HUDEP-2 (cell line): ENCODE measurements around the gene NABP1.

Experiments
- DNase-seq, 76 experiments: peaks; one replicate each; lab custom pipeline; 2025; ENCODE audit not compliant: unreplicated experiment in 76 of 76; lab: John Stamatoyannopoulos, UW

NABP1 gene

DNA sequence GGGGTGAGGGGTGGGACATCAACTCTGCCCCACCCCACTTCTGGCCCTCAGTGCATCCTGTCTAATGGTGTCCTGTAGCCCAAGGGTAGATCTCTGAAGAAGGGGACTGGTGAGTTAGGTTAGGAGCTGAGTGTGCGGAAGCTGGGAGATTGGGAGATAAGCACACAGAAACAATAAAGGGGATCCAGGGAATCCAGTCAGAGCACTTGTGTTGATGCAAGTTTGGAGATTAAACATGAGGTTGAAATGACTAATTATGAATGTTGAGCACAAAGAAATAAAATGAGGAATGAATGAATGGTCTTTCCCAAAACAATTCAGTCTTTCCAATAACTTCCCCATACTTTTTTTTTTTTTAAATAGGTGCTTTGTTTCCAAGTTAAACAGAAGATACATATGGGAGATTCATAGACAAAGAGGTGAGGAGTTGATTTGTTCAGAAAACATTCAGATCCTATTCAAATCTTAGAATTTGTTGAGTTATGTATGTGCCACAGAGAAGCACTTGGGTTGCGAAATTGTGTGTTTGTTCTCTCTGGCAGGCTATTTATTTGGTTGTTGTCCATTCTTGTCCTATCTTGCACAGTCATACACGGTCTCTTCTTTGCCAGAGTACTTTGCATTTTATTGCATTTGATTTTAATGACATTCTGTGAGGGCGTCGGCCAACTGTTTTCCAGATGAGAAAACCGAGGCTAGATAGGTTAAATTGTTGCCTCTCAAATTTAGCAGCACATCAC is 31.6 kb upstream of the NABP1 start:
- DNase-seq: peak in 3 of 76 experiments; percentile 1 to 25 (median 18)

DNA sequence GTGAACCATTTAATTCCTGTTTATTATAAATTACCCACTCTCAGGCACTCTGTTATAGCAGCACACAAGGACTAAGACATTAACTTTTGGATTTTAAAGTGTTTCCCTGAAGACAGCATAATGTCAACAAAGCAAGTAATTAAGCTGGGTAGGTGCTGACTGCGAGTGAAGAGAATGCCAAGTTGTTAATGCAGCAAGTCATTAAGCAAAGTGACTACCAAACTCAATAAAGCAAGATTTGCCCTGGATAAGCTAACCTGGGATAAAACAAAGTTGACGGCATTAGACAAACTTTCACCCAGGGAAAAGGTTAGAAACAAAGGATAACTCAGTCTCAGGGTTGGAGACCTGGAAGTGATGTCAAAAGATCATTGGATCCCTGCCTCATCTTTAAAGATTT is 28.4 kb upstream of the NABP1 start:
- no peak for DNase-seq

DNA sequence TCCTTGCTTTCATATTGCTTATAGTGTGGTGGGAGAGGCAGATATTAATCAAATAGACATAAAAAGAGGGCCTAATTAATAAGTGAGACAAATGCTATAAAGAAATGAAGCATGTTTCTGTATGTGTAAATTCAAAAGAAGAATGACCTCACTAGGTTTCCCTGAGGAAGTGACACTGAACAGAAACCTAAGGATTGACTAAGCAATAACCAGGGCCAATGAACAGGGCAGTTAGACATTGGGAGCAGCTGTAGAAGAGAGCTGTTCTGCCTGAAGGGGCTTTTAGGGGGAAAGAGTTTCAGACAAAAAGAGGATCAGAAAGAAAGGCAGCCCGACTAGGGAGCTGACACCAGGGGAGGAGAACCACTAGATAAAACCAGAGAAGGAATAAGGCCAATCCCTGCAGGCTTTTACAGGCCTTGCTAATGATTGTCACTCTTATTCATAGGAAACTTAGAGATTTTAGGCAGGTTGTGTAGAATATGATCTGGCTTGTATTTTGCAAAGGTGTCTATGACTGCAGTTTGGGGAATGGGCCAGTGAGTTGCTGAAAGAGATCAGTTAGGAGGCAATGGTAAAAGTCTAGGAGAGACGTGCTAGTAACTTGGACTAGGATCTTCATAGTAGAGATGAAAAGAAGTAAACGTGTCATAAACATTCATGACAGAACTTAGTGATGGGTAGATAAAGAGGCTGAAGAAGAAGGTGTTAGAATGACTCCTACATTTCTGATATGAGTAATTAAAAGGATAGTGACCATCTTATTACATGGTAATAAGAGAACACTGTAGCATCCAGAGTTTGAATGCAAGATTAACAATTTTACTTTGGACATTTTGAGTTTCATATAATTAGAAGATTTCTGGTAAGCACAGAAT is 26.8 kb upstream of the NABP1 start:
- no peak for DNase-seq

DNA sequence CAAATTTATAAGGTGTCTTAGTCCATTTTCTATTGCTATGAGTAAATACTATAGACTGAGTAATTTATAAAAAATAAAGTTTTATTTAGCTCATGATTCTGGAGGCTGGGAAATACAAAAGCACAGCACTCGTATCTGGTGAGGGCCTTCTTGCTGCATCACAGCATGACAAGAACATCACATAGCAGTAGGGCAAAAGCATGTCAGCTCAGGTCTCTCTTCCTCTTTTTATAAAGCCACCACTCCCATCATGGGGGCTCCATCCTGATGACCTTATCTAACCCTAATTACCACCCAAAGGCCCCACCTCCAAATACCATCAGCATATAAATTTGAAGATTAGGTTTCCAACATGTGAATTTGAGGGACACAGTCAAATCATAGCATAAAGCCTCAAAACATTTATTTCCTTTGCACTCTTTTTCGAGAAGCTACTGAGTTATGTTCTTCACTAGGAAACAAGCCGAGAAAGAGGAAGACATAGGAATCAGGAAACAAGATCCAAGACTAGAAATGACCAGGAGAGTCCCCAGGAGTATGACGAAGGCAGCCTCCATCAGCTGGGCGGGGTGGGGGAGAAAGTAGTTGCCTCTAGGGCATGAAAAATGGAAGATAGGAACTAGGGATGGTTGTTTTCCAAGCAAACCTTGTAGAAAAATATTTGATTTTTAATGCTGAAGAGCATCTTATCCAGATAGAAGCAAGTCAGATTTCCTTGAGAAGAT is 24.1 kb upstream of the NABP1 start:
- DNase-seq: no peak

DNA sequence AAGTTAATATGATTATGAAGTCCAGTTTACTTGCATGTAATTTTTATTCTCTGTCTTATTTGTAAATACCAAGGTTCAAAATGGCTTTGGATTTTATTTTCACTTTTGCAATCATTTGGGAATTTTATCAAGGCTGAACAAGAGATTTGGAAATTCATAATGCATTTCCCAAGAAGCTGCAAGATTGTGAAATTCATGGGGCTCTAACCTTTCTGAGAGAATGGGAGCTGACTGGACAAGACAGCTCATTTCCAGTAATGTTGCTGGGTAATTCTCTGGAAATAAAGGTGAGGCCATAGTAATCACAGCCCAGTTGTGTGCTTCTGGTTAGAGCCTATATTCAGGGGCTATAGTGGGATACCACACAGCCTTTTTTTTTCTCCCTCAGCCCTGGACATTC is 21.5 kb upstream of the NABP1 start:
- DNase-seq: no peak

DNA sequence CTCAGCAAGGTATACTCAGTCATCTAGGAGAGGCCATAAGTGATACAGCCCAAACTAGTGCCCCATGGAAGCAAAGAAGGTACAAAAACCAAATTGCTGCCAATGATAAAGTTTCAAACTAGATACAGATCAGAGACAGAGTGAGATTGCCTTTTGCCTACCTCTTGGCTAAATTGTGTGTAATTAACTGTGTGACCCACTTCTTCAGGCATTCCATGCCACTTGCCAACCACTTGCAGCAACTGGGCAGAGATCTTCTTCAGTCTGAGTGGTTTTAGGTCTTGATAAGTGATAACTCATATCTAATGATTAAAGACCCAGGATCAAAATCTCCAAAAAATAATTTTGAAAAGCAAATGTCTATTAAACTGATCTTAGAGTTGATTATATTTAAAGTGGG is 21.1 kb upstream of the NABP1 start:
- no peak for DNase-seq

DNA sequence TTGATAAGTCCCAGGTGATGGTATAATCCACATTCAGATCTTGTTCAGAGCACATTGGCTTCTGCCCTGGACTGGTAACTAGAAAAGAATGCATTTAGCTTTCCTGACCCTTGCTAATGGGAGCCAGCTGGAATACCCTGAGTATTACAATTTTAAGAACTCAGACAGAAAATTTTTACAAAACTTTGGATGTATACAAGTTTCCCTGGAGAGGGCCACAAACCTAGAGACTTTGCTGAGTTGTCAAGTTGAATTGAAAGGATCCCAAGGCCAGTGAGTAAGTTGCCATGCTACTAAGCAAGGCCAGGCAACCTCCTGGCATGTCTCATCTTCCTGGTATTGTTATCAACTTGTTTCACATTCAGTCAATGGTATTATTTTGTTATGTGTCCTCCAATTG is 20.0 kb upstream of the NABP1 start:
- no peak for DNase-seq

DNA sequence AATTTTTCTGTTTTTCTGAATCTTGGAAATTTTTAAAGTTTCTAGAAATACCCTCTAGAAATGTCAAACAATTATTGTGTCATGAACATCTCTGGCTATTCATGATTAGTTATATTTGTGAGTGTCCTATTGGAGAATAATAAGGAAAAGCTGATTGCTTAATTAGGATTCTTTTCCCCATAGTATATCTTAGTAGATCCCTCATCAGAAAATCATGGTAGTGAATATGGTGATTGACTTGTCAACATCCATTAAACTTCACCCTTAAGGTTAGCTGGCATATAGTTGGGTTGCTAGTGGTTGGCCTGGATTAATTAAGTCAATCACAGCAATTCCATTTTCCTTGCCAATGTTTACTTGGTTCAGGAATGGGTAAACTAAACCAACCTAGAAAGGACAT is 18.7 kb upstream of the NABP1 start:
- no peak for DNase-seq

DNA sequence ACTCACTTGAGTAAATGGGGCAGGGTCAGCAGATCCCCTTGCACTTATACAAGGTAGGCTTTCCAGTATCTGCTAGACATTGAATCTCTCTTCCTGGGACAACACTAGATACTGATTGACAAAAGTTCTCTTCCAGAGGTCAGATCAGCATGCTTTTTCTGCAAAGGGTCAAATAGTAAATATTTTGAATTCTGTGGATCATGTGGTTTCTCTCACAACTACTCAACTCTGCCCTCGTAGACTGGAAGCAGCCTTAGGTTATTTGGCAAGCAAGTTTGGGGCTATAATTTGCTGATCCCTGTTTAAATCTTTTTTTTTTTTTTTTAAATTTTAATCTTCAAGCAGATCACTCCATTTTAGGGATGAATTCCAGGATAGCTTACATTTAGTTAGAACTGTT is 17.4 kb upstream of the NABP1 start:
- no peak for DNase-seq

DNA sequence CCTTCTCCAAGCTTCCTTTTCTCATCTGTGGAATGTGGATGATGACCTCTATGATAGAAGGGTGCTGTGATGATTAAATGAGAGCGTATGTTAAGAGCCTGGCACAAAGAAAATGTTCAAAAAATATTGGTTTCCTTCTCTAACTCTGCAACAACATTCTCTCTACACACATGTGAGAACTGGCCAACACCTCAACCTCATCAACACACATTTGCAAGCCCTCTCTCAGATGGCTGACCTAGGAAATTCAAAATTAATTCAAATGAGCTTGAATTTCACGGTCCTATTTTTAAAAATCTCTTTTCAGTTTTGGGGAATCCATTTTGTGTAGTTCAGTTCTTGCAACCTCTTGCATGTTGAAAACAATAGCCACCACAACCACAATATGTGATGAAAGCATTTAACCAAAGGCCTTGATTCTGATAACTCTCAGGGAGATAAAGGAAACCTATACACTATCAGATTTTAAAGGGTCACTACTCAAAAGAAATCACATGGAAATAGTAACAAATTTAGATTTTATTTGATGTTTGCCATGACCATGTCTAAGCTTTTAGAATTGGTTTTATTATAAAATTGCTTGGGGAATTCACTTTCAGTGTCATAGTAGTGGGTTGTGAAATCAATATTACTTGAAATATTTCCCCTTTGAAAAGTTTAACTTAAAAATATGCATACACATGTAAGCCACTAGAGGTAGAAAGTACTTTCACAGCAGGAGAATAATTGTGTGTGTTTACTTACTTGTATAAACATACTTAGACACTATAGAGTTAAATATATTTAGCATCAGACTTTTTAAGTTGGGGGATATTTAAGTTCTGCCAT is 16.6 kb upstream of the NABP1 start:
- no peak for DNase-seq

DNA sequence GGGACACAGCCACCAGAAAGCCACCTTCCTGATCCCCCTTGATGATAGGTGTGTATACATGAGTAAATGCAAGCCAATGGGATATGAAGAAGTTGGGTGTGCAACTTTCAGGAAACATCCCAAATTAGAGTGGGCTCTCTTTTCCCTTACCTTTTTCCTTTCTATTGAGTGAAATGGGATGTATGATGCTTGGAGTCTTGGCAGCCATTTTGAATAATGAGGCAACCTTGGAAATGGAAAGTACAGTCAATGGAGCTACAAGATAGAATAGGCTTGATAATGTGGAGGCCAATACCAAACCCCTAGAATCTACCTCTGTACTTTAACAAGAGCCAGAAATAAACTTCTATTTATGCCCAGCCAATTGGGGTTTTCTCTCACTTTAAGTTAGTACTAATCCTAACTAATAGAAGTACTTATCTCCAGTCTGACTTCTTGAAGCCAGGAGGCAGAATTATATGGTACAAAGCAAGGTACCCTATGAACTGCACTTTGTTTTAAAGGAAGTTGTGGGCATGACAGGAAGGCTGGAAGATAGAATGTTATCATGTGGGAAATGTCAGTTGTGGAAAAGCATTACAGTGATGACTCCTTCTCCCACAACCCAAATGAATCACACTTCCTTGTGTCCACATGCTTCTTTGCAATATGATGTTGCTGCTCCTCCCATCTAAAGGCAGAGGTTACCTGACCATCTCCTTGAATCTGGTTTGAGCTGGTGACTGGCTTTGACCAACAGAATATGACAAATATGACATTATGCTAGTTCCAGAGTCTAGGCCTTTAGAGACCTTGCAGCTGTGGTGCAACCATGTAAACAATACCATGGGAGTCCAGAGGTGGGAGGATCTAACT is 12.9 kb upstream of the NABP1 start:
- no peak for DNase-seq

DNA sequence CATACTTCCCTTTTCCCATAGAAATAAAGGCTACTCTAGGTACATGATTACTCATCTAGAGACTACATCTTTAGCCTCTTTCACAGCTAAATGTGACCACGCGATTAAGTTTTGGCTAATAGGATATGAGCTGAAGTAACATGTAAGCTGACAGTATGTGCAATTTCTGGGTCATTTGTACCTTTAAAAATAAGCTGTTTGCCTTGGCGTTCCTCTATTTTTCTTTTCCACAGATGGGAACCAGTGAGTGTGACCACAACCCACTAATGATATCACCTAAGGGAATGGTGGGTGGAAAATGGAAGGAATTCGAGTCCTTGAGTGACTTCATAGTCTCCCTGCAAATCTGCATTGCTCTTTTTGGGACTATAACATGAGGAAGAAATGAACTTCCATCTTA is 11.7 kb upstream of the NABP1 start:
- DNase-seq: no peak

DNA sequence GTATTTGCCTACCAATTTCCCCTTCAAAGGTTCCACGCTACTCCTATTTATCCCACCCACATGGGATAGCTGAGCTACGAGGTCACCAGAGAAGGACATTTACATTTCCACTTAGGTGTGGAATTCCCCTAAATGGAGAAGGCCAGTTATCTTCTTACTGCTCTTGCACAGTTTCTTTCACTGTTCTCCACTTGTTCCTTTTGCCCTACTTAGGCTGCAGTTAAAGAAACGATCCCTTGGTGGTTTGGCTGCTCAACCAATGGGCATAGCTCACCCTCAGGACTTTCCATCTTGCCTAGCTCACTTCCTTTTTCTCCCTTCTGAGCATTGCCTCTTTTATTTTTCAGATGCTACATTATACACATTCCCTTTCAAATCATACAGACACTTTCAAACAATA is 11.2 kb upstream of the NABP1 start:
- no peak for DNase-seq

DNA sequence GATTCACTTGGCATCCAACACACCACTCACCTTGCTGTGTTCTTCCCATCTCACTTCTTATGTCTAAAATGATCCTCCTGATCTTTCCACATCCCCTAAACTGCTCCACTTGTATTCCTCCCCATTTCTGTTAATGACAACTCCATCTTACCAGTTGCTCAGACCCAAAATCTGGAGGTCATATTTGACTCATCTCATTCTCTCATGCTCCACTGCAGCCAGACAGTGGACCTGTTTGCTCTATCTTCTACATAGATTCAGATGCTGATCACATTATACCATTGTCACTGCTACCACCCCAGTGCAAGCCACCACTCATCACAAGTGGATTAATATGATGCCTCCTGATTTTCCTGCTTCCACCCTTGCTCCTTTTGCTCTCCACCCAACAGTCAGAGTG is 7.9 kb upstream of the NABP1 start:
- DNase-seq: no peak

DNA sequence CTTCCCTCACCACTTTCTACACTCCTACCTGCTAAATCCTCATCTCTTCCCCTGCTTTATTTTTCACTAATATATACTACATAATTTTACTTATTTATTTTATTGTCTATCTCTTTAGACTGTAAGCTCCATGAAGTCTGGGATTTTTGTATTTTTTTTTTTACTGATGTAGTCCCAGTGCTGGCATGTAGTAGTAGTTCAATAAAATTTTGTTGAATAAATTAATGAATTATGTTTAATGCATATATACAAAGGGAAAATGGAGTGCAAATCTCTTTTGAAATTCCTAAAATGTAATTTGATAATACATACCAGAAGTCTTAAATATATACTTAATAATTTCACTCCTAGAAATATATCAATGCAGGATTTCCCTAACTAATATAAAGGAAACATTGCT is 7.1 kb upstream of the NABP1 start:
- no peak for DNase-seq

DNA sequence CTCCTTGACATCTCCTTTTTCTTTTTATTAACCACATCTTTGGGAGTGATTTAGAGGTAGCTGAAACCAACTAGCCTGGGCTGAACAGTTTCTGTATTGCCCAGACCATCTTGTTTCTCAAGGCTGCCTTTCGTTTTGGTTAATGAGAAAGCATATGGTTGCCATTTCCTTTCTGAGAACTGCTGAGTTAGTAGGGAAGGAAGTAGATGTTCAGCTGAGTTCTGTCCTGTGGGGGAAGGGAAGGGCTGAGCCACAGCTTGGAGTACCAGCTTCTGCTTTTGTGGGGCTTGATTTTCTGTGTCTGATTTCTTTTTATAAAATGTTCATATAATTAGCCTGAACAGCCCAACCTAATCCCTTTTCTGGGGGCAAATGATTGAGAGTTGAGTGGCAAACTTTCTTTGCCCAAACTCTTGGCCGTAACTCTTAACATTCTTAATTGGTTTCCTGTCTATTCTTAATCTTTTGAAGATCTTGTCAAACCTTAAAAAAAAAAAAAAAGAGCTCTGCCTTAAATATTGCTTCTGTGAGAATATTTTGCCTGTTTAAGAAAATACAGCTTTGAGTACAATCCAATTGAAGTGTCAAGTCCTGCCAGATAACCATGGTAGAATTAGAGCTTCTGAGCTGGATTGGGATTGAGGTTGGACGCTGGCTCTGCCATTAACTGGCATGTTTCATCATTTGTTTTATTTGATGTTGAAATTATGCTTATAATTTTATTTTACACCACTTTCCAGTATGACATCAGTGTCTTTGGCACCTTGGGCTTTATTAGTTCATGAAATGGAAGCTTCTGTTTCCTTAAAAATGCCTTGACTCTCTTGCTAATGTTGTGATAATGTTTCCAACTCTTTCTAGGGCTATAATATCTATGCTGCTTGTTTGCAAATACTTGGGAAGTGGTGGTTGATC is 1.9 kb upstream of the NABP1 start:
- peak in 32 of 76 experiments; percentile 3 to 48 (median 22) for DNase-seq

DNA sequence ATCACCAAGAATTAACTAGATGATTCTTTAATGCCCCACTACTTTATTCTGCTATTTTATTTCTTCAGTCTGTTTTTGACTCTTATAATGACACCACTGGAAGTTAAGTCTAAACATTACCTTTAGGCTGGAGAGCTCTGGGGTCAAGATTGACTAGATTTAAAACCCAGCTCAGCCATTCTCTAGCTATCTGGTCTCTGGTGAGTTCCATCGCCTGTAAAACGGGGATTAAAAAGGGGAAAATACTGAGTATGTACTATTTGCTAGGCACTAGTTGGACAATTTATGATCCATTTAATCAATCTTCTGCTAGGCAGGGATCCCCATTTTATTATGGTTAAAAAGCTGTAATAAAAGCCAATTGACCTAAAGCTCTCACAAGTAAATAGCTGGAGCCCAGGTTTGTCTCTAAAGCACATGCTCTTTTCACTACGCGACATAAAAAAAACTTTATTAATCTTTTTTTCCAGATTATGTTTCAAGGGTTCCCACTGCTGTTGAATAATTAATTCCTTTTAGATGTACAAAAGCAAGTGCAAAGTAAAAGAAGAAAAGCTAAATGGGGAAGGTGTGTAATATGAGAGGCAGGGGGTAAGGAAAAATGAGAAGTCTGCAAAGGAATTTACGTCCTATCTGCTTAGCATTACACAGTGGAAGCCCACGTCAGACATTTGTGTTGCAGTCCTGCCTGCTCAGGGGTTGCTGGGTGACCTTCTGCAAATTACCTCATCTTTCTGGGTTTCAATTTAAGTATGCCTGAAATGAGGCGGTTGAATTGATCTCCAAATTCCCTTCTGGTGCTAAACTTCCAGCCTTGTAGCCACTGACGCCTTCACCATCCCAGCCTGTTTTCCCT is 918 bp upstream of the NABP1 start:
- DNase-seq: peak in 13 of 76 experiments; percentile 2 to 44 (median 9)
